ENCODE data around the gene HMX1.

GRCh38 chr4:8852118-8852704 is 19.4 kb downstream of the HMX1 start:
- TF ChIP-seq EZH2 (IDR thresholded peaks at IDR 0.05; ENCODE audit: insufficient read depth, poor library complexity, severe bottlenecking) (no peak), EZH2phosphoT487 (IDR thresholded peaks at IDR 0.05; ENCODE audit: insufficient read depth, low read depth) (no peak)
